Neural cell (in vitro differentiated cells): ENCODE data around the gene FN3K. TPM values are rescaled to one million over a fixed set of nuclear protein-coding genes. Genes with fewer than 3 reads are reported as not detected.

Experiments used
- H2AFZ ChIP-seq: fragments of 200-600, 300-800 bp; sonication (generic), shearing (Covaris generic); 2 replicates; pipeline ENCODE4 v1.6.0; 2014; ENCODE audit warnings: low read depth, mild to moderate bottlenecking, antibody characterized with exemption, low read length, moderate library complexity
- H3F3A ChIP-seq: fragments of 200-600 bp; shearing (Covaris generic); 2 replicates; pipeline ENCODE4 v1.6.1; 2016; ENCODE audit warnings: mild to moderate bottlenecking, moderate library complexity, mixed read lengths, antibody characterized with exemption, low read length; ENCODE audit not compliant: insufficient read depth, poor library complexity, severe bottlenecking
- H3K27ac ChIP-seq: fragments of 200-600, 300-800 bp; sonication (generic), shearing (Covaris generic); 2 replicates; pipeline ENCODE4 v1.5.1; 2014; ENCODE audit warnings: mild to moderate bottlenecking, low read length, moderate library complexity
- H3K27me3 ChIP-seq: fragments of 300-800, 200-600 bp; sonication (generic), shearing (Covaris generic); 2 replicates; pipeline ENCODE4 v1.6.0; 2014; ENCODE audit warnings: mild to moderate bottlenecking, low read depth, low read length, moderate library complexity; ENCODE audit not compliant: insufficient read depth
- H3K36me3 ChIP-seq: fragments of 300-800, 200-600 bp; sonication (generic), shearing (Covaris generic); 2 replicates; pipeline ENCODE4 v1.5.1; 2014; ENCODE audit warnings: mild to moderate bottlenecking, antibody characterized with exemption, low read length, moderate library complexity; ENCODE audit not compliant: insufficient read depth
- H3K4me2 ChIP-seq: fragments of 300-800, 200-600 bp; sonication (generic), shearing (Covaris generic); 2 replicates; pipeline ENCODE4 v1.6.0; 2014; ENCODE audit warnings: mild to moderate bottlenecking, low read length
- H3K4me3 ChIP-seq: fragments of 300-800, 200-600 bp; sonication (generic), shearing (Covaris generic); 2 replicates; pipeline ENCODE4 v1.5.1; 2014; ENCODE audit warnings: mild to moderate bottlenecking, low read length, moderate library complexity
- H3K79me2 ChIP-seq: fragments of 200-600 bp; shearing (Covaris generic); replicated peaks from 2 replicates; pipeline ENCODE4 v1.6.0; 2014; ENCODE audit warnings: mild to moderate bottlenecking, low read length, moderate library complexity; ENCODE audit not compliant: insufficient read depth
- H3K9ac ChIP-seq: fragments of 300-800, 200-600 bp; sonication (generic), shearing (Covaris generic); 2 replicates; pipeline ENCODE4 v1.6.1; 2016; ENCODE audit warnings: mild to moderate bottlenecking, low read length, mixed read lengths
- H3K9me2 ChIP-seq: fragments of 200-600 bp; shearing (Covaris generic); 2 replicates; pipeline ENCODE4 v1.6.1; 2016; ENCODE audit warnings: mild to moderate bottlenecking, low read length, mixed read lengths; ENCODE audit not compliant: insufficient read depth
- H3K9me3 ChIP-seq: fragments of 200-600, 300-800 bp; sonication (generic), shearing (Covaris generic); 2 replicates; pipeline ENCODE4 v1.6.1; 2016; ENCODE audit warnings: mild to moderate bottlenecking, mixed run types, low read length, moderate library complexity, mixed read lengths
- H4K20me1 ChIP-seq: fragments of 200-600 bp; shearing (Covaris generic); 2 replicates; pipeline ENCODE4 v1.6.1; 2016; ENCODE audit warnings: mild to moderate bottlenecking, mixed run types; ENCODE audit not compliant: insufficient read depth
- CTCF ChIP-seq: fragments of 450-650 bp; IDR thresholded peaks from 2 replicates; pipeline ENCODE4 v1.5.1; 2014; ENCODE audit warnings: antibody characterized with exemption, mild to moderate bottlenecking, moderate library complexity; ENCODE audit not compliant: poor library complexity, severe bottlenecking
- EP300 ChIP-seq: fragments of 450-650 bp; conservative IDR thresholded peaks from 2 replicates; pipeline ENCODE4 v1.6.1; 2014; ENCODE audit warnings: antibody characterized with exemption, mild to moderate bottlenecking, moderate library complexity; ENCODE audit not compliant: poor library complexity, severe bottlenecking
- EZH2 ChIP-seq: fragments of 200-600, 300-800 bp; shearing (Covaris generic), sonication (generic); IDR thresholded peaks from 2 replicates; pipeline ENCODE4 v1.6.1; 2014; ENCODE audit warnings: antibody characterized with exemption, low read length, borderline replicate concordance, mild to moderate bottlenecking; ENCODE audit not compliant: insufficient read depth, poor library complexity, severe bottlenecking
- MXI1 ChIP-seq: fragments of 450-650 bp; conservative IDR thresholded peaks from 2 replicates; pipeline ENCODE4 v1.6.1; 2014; ENCODE audit warnings: antibody characterized with exemption, mild to moderate bottlenecking; ENCODE audit not compliant: poor library complexity, severe bottlenecking
- POLR2AphosphoS5 ChIP-seq: IDR thresholded peaks from 2 replicates; pipeline ENCODE4 v1.6.1; 2012
- RAD21 ChIP-seq: fragments of 450-650 bp; conservative IDR thresholded peaks from 2 replicates; pipeline ENCODE4 v1.6.1; 2014; ENCODE audit warnings: antibody characterized with exemption, mild to moderate bottlenecking, moderate library complexity
- REST ChIP-seq: IDR thresholded peaks from 2 replicates; pipeline ENCODE4 v1.6.1; 2012; ENCODE audit warnings: borderline replicate concordance
- SMC3 ChIP-seq: fragments of 450-650 bp; conservative IDR thresholded peaks from 2 replicates; pipeline ENCODE4 v1.6.1; 2014; ENCODE audit warnings: antibody characterized with exemption, mild to moderate bottlenecking, moderate library complexity; ENCODE audit not compliant: poor library complexity
- TAF1 ChIP-seq: IDR thresholded peaks from 2 replicates; pipeline ENCODE4 v1.6.1; 2012; ENCODE audit warnings: low read depth
- polyA plus RNA-seq: library from polyadenylated mRNA; depleted of rRNA; stranded (reverse); fragments of >200 nt; gene quantifications from 2 replicates; pipeline ENCODE4 v1.2.3, GENCODE V29; 2014

FN3K gene
- polyA plus RNA-seq, 1 donor from 2014 or later, result 6.0 TPM

GRCh38 chr17:82745524-82745923 is 10.1 kb downstream of the FN3K start:
- no peaks in the 10 kb centered on the region for H4K20me1 ChIP-seq
- no peaks in the 10 kb centered on the region for H3F3A ChIP-seq
- H3K79me2 ChIP-seq, result no peaks in the 10 kb centered on the region
- H3K9me2 ChIP-seq, result no peaks in the 10 kb centered on the region
- peaks cover 8% of the 10 kb centered on the region for H3K36me3 ChIP-seq
- H3K27ac ChIP-seq, result no peak overlapping the region
- peaks cover 11% of the 10 kb centered on the region for H3K9me3 ChIP-seq
- H3K27me3 ChIP-seq, result no peaks in the 10 kb centered on the region
- H3K4me3 ChIP-seq, result no peak overlapping the region
- H3K4me2 ChIP-seq, result no peak overlapping the region
- H2AFZ ChIP-seq, result no peak overlapping the region
- no peak for TF ChIP-seq RAD21
- TF ChIP-seq CTCF, result no peak
- TF ChIP-seq EP300, result no peak
- no peak for TF ChIP-seq SMC3
- TF ChIP-seq EZH2, result no peak
- no peak for TF ChIP-seq MXI1
- TF ChIP-seq POLR2AphosphoS5, result no peak
- no peak for TF ChIP-seq REST
- TF ChIP-seq TAF1, result no peak
- no peak overlapping the region for H3K9ac ChIP-seq

GRCh38 chr17:82748756-82749155 is 13.3 kb downstream of the FN3K start:
- H4K20me1 ChIP-seq, result no peaks in the 10 kb centered on the region

More at GRCh38 chr17:82748756-82749155, 13.3 kb downstream of the FN3K start:
- Histone ChIP-seq H3K79me2 (peaks cover 3% of the 10 kb centered on the region), H3F3A (no peaks in the 10 kb centered on the region), H3K9ac (no peak overlapping the region), H3K27ac (no peak overlapping the region), H3K36me3 (no peaks in the 10 kb centered on the region), H3K4me2 (no peak overlapping the region), H3K9me2 (no peaks in the 10 kb centered on the region), H3K27me3 (no peaks in the 10 kb centered on the region), H2AFZ (no peak overlapping the region), H3K9me3 (peaks cover 4% of the 10 kb centered on the region), H3K4me3 (no peak overlapping the region)
- TF ChIP-seq EZH2 (no peak), SMC3 (no peak), TAF1 (no peak), CTCF (no peak), POLR2AphosphoS5 (no peak), RAD21 (no peak), MXI1 (no peak), EP300 (no peak)
